NCI-H510A treated with DMSO at 0.1 percent for 48 hours (cell line): ENCODE measurements around the gene ZBTB1.
A peak's percentile ranks its signal among the peaks of the same experiment; 100 is the strongest.
"Not testable (repeated sequence)": the region's sequence is repeated elsewhere in the genome, so short reads cannot be mapped to it uniquely, and the experiment has no call there.

Experiments
- DNase-seq: peaks from one replicate; lab custom pipeline; 2025; lab: John Stamatoyannopoulos, UW

Gene ZBTB1

GRCh38 chr14:64496764-64497163 is 7.8 kb upstream of the ZBTB1 start:
- DNase-seq = no peak

GRCh38 chr14:64500088-64500487 is 4.5 kb upstream of the ZBTB1 start:
- DNase-seq = no peak

- peak; percentile 16 for DNase-seq
These were observed 3.0 kb upstream of the ZBTB1 start for GRCh38 chr14:64501411-64502171.

GRCh38 chr14:64502456-64502855 is 2.1 kb upstream of the ZBTB1 start:
- DNase-seq = no peak

- no peak for DNase-seq
These were observed 1.6 kb upstream of the ZBTB1 start for GRCh38 chr14:64502887-64503433.

- peak; percentile 76 for DNase-seq
These were observed 898 bp upstream of the ZBTB1 start, which contains the start of gene ZBTB25 for GRCh38 chr14:64503434-64504309. TSS of gene ZBTB25 (minus strand) at chr14:64503838. CDS start at chr14:64490533, 13,305 bp downstream.

GRCh38 chr14:64504897-64505794 is 576 bp downstream of the ZBTB1 start:
- peak; percentile 86 for DNase-seq

- DNase-seq = no peak
These were observed 2.2 kb downstream of the ZBTB1 start for GRCh38 chr14:64506721-64507120.

- DNase-seq = no peak
These were observed 3.0 kb downstream of the ZBTB1 start for GRCh38 chr14:64507376-64508156.

- no peak for DNase-seq
These were observed 3.7 kb downstream of the ZBTB1 start for GRCh38 chr14:64508215-64508776.

- no peak for DNase-seq
These were observed 4.5 kb downstream of the ZBTB1 start for GRCh38 chr14:64509036-64509435.

- DNase-seq = peak; percentile 83
These were observed 6.5 kb downstream of the ZBTB1 start for GRCh38 chr14:64510825-64511671.

GRCh38 chr14:64513271-64513670 is 8.7 kb downstream of the ZBTB1 start:
- no peak for DNase-seq

GRCh38 chr14:64515053-64515452 is 10.5 kb downstream of the ZBTB1 start:
- peak; percentile 33 for DNase-seq

GRCh38 chr14:64516969-64517368 is 12.4 kb downstream of the ZBTB1 start:
- DNase-seq = no peak

GRCh38 chr14:64517667-64518066 is 13.1 kb downstream of the ZBTB1 start:
- not testable (repeated sequence) for DNase-seq

GRCh38 chr14:64518229-64518628 is 13.7 kb downstream of the ZBTB1 start:
- peak; percentile 21 for DNase-seq

GRCh38 chr14:64520699-64521098 is 16.1 kb downstream of the ZBTB1 start:
- no peak for DNase-seq

GRCh38 chr14:64522591-64523355 is 18.2 kb downstream of the ZBTB1 start:
- DNase-seq = no peak
